Measurements from ENCODE around the gene CYSTM1.
"Not testable (repeated sequence)": the region's sequence is repeated elsewhere in the genome, so short reads cannot be mapped to it uniquely, and the experiment has no call there.

Gene CYSTM1

DNA sequence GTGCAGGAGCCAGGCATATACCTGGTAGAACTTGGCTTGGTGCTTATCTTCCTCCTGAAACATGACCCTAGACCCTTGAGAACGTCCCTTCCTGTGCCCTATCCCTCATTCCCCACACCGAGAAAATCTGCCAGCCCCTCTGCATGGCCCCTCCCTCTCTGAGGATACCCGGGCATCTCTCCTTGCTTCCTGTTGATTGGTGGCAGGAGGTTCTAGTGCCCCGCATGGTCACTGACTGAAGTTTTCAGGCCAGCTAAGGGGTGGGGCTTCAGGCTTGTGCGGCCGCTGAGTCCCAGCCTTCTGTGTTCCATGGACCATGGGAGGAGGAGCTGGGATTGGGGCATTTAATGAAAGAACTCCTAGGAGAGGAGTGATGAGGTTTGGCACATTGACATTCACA is 26.5 kb upstream of the CYSTM1 start:
- DNase-seq (ENCODE audit: low read depth, low spot score): no peak

DNA sequence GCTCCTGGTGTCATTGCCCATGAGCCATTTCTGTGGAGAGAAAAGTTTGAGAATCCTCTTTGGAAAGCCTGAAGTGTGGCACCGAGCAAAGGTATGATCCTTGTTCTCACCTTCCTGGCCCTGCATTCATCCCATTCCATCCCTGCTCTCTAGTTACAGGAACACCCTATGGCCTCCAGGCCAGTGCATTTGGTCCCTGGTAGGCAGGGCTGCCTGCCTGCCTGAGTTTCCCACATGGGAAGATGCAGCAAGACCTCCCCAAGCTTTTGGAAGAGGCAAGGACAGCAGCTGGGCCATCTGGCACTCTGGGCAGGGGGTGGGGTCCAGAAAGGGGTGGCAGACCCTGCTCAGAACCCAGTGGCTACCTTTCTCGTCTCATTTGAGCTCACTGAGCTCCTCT is 24.8 kb upstream of the CYSTM1 start:
- no peak for DNase-seq (ENCODE audit: low read depth, low spot score)

DNA sequence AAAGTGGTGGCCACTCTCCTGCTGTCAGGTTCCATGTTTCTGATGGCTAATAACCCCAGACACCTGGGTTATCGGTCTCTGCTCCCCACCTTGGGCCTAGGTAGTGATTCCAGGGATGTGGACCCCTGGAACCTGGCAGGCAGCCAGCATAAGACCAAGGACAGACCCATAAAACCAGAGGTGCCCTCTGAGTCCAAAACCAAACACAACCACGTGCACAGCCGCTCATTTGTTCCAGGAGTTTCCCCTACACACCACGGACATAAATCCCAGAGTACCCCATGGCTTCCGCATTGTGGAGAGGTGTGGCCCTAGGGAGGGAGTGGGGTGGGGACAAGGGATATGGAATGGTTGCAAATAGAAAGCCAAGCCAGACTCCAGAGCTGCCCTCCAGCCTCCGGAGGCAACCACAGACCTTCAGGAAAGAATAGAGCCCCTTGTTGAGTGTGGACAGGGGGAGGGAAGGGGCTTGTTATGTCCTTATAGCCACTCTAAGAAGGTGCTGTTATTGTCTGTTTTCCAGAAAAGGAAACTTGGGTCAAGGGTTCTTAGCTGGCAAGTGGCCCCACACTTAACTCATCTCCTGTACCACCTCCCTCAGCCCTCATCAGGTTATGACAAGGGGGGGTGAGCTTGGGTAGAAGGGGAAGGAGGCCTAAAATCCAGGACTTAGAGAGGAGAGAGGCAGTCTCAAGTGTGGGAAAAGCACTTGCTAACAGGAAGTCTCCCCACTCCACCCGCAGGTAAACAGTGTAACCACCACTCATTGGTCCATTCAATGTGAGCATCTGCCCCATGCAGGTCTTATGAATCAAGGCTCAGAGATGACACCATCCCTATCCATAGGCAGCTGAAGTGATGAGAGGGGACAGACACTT is 23.6 kb upstream of the CYSTM1 start:
- no peak for DNase-seq (ENCODE audit: low read depth, low spot score)

DNA sequence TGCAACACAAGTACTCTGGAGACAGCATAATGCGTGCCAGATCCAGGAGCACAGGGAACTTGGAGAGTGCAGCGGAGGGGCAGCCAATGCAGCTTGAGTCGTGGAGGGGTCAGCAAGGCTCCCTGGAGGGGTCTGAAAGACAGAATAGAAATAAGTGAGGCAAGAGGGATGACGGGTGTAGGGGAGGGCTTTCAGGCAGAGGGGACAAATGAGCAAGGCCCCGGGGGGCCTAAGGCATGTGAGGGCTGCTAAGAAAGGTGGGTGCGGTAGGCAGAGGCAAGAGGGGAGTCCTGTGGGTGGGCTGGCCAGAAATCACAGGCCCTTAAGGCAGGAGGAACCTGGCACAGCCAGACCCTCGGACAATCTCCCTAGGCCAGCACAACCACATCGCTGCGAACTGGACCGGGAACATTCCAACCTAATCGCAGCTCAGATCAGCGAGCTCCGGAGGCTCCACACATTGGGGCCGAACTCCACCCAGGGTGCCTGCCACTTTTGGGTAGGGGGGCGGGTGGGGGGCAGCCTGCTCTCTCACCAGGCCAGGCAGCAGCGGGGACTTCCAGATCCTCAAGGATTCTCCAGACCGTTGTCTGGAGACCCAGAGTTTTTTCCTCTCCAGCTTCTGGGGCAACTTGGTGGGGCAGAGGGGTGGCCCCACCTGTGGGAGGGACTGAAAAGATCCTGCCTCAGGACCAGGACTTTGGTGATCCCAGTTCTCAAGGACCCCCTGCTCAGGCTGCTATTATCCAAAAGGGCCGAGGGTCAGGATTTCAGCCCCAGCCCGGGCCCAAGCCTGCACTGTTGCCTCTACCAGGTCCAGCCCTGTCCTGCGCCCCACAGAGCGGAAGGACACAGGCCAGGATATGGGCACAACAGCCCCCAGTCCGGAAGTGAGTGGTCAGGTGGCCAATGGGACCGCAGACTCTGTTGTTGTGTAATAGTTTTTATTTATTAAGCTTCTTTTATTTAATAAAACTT is 22.7 kb upstream of the CYSTM1 start:
- DNase-seq (ENCODE audit: low read depth, low spot score): no peak

DNA sequence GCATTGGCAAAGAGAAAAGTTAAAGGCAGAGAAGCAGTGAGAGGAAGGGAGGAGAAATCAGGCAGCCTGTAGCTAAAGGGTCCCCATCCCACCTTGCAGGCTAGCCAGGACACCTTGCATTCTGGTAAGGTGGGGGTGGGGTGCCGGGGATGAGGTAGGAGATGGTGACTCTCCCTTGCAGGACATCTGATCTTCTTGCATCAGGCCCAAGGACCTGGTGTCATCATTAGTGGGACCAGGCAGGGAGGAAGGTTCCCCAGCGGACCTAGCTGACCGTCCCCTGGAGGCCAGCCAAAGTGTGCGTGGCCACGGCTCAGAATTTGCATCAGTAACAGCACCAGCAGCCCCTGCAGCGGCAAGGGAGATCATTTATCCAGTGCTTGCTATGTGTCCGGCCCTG is 21.7 kb upstream of the CYSTM1 start:
- no peak for DNase-seq (ENCODE audit: low read depth, low spot score)

DNA sequence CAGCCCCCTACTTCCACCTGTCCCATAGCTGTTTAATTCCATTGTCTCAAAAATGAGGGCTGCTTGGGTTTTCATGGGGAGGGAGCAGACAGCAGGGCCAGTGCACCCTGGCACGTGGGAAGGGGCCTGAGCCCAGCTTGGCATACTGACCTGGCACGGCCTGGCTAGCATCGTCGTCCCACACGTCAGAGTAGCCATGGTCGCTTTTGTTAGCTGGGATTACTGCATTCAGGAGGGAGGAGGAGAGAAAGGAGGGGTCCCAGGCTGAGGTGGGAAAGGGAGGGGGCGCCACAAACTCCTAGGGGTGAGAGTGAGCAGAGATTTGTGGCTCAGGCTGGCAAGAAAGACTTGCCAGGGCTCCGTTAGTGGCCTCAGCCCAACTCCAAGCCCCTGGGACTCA is 21.1 kb upstream of the CYSTM1 start:
- no peak for DNase-seq (ENCODE audit: low read depth, low spot score)

DNA sequence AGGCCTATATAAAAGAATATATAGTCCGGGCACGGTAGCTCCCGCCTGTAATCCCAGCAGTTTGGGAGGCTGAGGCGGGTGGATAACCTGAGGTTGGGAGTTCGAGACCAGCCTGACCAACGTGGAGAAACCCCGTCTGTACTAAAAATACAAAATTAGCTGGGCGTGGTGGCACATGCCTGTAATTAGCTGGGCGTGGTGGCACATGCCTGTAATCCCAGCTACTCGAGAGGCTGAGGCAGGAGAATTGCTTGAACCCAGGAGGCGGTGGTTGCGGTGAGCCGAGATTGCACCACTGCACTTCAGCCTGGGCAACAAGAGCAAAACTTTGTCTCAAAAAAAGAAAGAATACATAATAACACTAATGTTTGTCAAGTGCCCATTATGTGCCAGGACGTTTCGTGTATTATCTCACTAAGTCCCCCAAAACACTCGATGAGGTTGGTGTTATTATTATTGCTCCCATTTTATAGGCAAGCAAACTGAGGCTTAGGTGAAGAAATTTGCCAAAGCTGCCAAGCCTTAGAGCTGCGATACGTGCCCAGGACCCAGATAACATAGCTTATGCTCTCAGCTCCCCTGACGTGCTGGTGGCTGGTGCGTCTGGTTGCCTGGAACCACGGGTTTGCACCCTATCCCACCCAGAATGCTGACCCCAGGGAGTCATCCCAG is 20.1 kb upstream of the CYSTM1 start:
- DNase-seq (ENCODE audit: low read depth, low spot score): not testable (repeated sequence)

DNA sequence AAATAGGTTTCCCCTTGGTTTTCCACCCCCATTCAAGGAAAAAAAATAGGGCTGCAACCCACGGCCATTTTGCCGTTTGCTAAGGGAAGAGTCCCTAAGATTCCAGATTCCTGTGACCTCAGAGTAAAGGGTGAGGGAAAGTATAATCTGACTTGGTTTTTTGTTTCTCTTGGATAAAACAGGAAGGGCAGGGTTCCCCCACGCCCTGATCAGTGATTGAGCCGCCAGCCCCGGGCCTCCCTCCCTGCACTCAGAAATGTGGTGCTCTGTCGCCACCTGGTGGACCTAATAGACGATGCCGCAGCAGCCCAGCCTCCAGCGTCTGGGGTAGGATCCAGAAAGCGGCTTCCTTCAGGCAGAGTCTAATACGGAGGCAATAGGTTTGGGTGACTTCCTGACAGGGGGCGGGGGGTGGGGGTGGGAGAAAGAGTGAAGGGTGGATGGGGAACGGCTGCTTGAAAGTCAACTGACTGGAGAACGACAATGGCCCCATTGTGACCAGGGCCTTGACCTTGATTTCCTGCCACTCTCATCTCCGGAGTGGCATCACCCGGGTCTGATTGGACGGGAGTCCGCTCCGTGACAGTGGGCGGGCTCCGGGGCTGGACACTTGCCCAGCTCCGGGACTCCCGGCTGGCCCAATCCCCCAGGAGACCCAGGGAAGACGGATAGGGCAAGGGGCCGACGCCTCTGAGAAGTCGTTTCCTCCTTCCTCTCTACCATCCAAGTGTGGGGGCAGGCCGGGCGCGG is 17.8 kb upstream of the CYSTM1 start:
- peak; percentile 71 for DNase-seq (ENCODE audit: low read depth, low spot score)

DNA sequence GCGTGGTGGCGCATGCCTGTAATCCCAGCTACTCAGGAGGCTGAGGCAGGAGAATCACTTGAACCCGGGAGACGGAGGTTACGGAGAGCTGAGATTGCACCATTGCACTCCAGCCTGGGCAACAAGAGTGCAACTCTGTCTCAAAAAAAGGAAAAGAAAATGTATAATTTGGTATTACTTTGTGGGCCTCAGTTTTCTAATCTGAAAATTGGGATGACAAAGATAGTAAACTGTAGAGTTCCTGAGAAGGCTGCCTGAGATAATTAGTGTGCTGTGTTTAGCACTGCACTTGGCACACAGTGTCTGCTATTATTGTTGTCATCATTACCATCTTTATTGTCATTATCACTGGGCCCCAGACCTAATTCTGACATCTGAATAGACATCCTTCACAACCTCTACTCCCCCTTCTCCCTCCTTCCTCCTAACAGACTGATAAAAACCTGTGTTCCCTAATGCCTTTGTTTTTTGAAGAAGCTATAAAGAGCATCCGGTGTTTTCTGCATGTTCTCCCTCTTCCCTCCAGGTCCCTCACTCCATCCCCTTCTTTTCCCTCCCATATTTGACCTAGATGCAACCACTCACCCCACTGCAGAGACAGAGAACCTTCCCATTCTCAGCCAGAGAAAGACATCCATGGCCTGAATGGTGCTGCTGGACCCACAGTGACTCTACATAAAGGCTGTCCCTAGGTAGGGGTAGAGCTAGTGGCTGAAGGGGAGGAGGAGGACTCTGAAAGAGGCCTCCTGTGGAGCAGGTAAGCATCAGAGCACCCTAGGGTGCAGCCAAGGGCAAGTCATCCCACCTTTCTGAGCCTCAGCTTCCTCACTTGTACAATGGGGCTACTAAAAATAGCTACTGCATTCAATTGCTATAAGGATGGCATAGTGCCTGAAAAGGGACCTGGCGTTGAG is 15.7 kb upstream of the CYSTM1 start:
- DNase-seq (ENCODE audit: low read depth, low spot score): no peak

DNA sequence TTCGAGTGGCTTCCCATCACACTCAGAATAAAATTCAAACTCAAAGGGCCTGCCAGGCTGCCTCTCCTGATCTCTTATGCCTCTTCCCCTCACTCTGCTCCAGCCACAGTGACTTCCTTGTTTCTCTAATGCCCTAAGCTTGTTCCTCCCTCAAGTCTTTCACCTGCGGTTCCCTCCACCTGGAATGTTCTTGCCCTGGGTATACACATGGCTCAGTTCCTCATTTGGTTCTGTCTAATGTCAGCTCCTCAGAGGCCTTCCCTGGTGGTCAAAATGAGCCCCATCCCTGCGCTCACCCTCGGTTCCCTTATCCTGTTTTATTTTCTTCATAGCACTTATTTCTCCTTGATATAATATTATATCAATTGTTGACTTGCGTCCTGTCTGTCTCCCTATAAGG is 12.7 kb upstream of the CYSTM1 start:
- no peak for DNase-seq (ENCODE audit: low read depth, low spot score)

DNA sequence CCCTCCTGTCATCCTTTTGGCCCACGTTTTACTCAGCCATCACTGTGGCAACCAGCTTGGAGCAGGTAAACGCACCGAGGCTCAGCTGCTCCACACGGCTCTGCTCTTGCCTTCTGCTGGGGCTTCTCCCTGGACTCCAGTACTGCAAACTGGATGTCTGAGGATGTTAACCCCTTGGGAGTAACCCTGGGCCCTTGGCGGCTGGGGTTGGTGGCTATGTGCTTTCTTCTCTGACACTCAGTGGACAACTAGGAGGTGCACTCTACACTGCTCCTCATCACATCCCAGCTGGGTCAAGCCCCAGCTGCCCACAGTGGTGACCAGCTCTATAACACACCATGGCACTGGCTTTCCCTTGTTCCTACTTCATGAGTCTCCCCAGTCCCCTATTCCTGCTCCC is 12.2 kb upstream of the CYSTM1 start:
- DNase-seq (ENCODE audit: low read depth, low spot score): no peak

DNA sequence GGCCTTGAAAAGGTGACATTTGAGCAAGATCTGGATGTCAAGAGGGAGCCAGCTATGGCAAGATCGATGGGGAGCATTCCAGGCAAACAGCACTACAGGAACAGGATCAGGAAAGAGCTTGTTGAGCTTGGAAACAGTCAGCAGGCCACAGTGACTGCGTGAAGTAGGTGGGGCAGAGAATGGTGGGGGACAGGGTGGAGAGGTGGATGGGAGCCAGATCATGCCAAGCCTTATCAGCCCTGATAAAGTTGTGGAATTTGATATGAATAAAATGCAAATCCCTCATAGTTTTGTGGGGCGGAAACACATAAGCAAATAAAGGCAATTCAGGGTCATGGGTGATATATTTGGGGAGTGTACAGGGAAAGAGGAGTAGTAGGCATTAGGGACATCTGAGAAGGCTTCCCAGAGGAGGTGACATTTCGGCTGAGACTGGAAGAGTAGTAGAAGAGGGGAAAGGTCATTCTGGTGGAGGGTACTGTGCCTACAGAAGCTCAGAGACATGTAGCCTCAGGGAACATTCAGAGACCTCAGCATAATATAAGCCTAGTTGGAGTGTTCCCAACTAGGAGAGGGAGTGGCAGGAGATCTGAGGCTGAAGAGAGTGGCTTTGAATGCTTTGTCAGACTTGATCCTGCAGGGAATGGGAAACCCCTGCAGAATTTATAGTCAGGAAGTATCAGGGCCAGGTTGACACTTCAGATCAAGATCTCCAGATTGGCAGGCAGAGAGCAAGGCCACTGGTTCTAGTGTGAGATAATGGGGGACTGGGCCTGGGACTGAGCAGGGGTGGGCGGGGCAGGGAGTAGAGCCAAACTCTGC is 9.7 kb upstream of the CYSTM1 start:
- DNase-seq (ENCODE audit: low read depth, low spot score): no peak

DNA sequence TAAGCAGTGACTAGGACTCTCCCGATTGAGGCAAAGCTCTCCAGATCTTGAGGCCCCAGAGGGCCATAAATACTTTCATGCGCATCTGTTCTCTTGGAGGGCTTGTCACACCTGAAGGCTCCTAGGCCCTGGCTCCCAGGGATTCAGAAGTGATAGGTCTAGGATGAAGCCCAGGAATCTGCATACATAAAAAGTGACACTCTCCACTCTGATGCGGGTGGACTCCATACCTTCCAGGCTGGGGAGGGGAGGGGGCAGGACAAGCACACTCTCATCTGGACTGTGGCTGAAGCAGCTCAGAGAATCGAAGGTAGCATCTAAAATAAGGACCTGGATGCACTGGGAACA is 9.1 kb upstream of the CYSTM1 start:
- DNase-seq (ENCODE audit: low read depth, low spot score): no peak

DNA sequence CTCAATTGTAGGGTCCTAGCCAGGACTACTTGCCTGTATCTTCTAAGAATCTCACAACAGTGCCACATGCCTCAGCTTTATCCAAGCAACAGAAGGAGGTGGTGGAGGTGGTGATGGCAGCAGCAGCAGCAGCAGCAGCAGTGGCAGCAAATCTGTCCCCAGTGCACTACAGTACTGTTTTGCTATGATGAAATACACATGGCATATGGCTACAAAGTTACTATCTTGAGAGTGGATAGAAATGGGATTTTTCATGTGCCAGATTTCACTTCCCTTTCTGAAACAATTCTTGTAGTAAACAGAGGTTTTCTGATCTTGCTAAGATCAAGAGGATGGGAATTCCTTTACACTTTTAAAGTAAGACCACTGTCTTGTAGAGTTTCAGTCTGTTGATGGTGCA is 8.1 kb upstream of the CYSTM1 start:
- no peak for DNase-seq (ENCODE audit: low read depth, low spot score)

DNA sequence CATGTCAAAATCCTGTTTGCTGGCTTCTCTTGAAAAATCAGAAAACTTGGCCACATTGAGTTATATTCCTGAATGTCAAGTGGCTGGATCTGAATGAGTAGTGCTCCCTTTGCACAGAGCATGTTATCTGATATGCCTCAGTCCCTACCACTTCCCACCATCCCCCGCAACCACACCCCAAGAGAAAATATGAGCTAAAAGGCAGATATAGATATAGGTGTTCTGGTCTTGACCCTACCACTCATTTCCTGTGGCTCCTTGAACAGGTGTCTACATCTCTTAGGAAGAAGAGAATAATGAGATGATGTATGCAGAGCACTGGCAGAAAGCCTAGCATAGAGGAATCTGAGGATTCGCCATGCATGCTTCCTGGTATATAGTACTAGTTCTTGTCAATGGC is 6.6 kb upstream of the CYSTM1 start:
- DNase-seq (ENCODE audit: low read depth, low spot score): no peak

DNA sequence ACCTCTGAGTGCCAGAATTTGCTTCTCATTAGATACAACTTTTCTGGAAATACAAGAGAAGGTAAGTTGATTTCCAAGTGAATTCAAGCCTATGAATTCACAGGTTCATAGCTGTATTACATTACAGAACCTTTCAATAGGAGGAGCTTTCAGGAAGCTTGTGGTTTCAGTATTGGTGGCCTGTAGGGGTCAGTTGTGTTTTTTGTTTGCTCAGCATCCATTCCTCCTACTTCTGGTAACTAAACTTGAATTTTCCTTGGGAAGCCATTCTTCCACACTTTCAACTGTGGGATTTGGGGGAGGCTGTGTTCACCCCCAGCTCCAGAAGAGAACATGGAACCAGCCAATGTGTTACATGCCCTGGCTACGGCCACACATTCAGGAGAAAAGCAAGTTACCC is 5.6 kb upstream of the CYSTM1 start:
- DNase-seq (ENCODE audit: low read depth, low spot score): no peak

DNA sequence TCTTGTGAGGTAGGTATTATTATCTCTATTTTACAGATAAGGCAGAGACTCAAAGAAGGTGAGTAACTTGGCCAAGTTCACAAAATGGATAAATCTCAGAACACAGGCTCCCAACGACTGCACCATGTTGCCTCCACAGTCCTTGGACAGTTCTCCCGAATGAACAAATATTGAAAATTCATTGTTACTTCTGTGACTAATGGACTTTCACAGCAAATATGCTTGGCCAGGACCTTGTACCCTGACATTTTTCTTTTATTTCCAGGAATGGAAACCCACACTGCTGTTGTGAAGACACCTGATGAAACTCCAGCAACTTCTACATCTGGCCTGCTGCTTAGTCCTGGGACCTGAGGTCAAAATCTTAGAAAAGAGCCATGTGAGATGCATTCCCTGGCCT is 2.5 kb upstream of the CYSTM1 start:
- no peak for DNase-seq (ENCODE audit: low read depth, low spot score)

DNA sequence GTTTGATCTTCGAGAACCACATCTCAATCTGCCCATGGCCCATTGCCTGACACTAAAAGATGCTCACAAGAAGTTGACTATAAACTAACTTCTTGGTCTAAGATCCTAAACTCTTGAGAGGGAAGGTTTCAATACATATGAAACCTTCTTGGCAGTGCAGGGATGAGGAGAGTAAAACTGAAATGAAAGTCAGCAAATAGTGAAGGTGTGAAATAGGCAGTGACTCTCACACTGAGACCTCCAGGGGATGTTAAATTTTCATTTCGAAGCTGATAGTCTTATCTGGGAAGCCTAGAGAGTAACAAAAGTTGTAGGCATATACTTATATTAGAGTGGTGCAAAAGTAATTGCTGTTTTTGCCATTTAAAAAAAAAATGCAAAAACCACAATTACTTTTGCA is 974 bp upstream of the CYSTM1 start:
- DNase-seq (ENCODE audit: low read depth, low spot score): no peak

DNA sequence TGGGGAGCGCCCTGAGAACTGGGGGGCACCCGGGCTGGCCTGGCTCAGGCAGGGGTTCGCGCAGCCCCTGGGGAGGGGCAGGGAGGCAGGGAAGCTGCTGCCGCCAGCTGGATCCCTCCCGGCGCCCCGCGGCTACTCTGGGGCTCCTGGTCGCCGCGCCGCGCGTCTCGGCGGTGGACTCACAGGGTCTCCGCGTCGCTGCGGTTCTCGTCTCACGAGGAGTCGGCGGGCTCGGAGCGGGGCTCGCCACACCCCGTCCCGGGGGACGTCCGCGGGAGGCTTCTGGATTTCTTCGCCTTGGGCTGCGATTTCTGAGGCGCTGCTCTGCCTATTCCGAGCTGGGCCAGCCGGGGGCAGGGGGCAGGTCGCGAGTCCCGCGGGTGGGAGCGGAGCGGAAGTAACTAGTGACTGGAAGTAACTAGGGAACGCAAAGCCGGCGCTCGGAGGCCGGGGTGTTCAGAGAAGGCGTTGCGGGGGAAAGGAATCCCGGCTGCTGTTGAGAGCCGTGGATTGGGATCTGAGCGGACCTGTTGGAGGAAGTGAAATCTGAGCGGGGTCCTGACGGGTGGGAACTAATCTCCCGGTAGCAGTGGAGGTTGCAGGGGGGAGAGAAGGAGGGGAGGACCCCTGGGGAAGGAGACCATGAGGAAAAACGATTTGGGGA is 511 bp downstream of the CYSTM1 start:
- no peak for DNase-seq (ENCODE audit: low read depth, low spot score)

Data from smooth muscle cell of the brain vasculature (primary cell).